Measurements from ENCODE around the gene PPM1L.

PPM1L gene

GRCh38 chr3:161054860-161055604, 299.0 kb downstream of the PPM1L start:
- no peaks in the 10 kb centered on the region for H3K79me2 ChIP-seq (ENCODE audit: insufficient read depth, low read length)
- H3K4me1 ChIP-seq (ENCODE audit: insufficient read depth, low read length) = no peaks in the 10 kb centered on the region
- no peak overlapping the region for H3K4me3 ChIP-seq (ENCODE audit: low read depth in 1 of 2, low read length in 2 of 2)
- no peaks in the 10 kb centered on the region for H3K36me3 ChIP-seq (ENCODE audit: insufficient read depth, low read length)
- no peak for DNase-seq
- no peaks in the 10 kb centered on the region for H3K27me3 ChIP-seq (ENCODE audit: insufficient read depth, low read length, poor library complexity)
- no peak overlapping the region for H3K4me2 ChIP-seq (ENCODE audit: insufficient read depth, low read length)
- no peaks in the 10 kb centered on the region for H3K9me3 ChIP-seq (ENCODE audit: insufficient read depth, low read length, severe bottlenecking)
- H2AFZ ChIP-seq (ENCODE audit: low read depth, low read length) = no peak overlapping the region
- no peak overlapping the region for H3K9ac ChIP-seq (ENCODE audit: low read depth, low read length)
- TF ChIP-seq CTCF (IDR thresholded peaks at IDR 0.05; ENCODE audit: borderline replicate concordance, extremely low read depth, low read length, poor library complexity, severe bottlenecking) (no peak), EZH2 (IDR thresholded peaks at IDR 0.05; ENCODE audit: borderline replicate concordance, low read depth, low read length, severe bottlenecking) (no peak)
- no peak overlapping the region for H3K27ac ChIP-seq (ENCODE audit: low read length)
- ATAC-seq (ENCODE audit: insufficient read depth, low read depth) = no peak
- H4K20me1 ChIP-seq (ENCODE audit: insufficient read depth, low read length) = no peaks in the 10 kb centered on the region

- Histone ChIP-seq H3K4me2 (ENCODE audit: insufficient read depth, low read length) (no peak overlapping the region), H3K27me3 (ENCODE audit: insufficient read depth, low read length, poor library complexity) (no peaks in the 10 kb centered on the region), H2AFZ (ENCODE audit: low read depth, low read length) (no peak overlapping the region), H3K79me2 (ENCODE audit: insufficient read depth, low read length) (no peaks in the 10 kb centered on the region), H3K9ac (ENCODE audit: low read depth, low read length) (no peak overlapping the region), H4K20me1 (ENCODE audit: insufficient read depth, low read length) (no peaks in the 10 kb centered on the region), H3K27ac (ENCODE audit: low read length) (no peak overlapping the region), H3K4me1 (ENCODE audit: insufficient read depth, low read length) (peaks cover 15% of the 10 kb centered on the region), H3K36me3 (ENCODE audit: insufficient read depth, low read length) (no peaks in the 10 kb centered on the region), H3K4me3 (ENCODE audit: low read depth in 1 of 2, low read length in 2 of 2) (no peak overlapping the region), H3K9me3 (ENCODE audit: insufficient read depth, low read length, severe bottlenecking) (no peaks in the 10 kb centered on the region)
- no peak for TF ChIP-seq EZH2 (IDR thresholded peaks at IDR 0.05; ENCODE audit: borderline replicate concordance, low read depth, low read length, severe bottlenecking)
- TF ChIP-seq CTCF (IDR thresholded peaks at IDR 0.05; ENCODE audit: borderline replicate concordance, extremely low read depth, low read length, poor library complexity, severe bottlenecking) = no peak
- DNase-seq (no peak), ATAC-seq (ENCODE audit: insufficient read depth, low read depth) (no peak)
These were observed 308.4 kb downstream of the PPM1L start for GRCh38 chr3:161064413-161064812.

GRCh38 chr3:161066930-161067329, 310.9 kb downstream of the PPM1L start:
- peaks cover 34% of the 10 kb centered on the region for H3K4me1 ChIP-seq (ENCODE audit: insufficient read depth, low read length)
- no peaks in the 10 kb centered on the region for H3K36me3 ChIP-seq (ENCODE audit: insufficient read depth, low read length)
- no peak overlapping the region for H3K4me3 ChIP-seq (ENCODE audit: low read depth in 1 of 2, low read length in 2 of 2)
- H3K27me3 ChIP-seq (ENCODE audit: insufficient read depth, low read length, poor library complexity) = no peaks in the 10 kb centered on the region
- TF ChIP-seq EZH2 (IDR thresholded peaks at IDR 0.05; ENCODE audit: borderline replicate concordance, low read depth, low read length, severe bottlenecking) (no peak), CTCF (IDR thresholded peaks at IDR 0.05; ENCODE audit: borderline replicate concordance, extremely low read depth, low read length, poor library complexity, severe bottlenecking) (no peak)
- no peaks in the 10 kb centered on the region for H3K9me3 ChIP-seq (ENCODE audit: insufficient read depth, low read length, severe bottlenecking)
- no peaks in the 10 kb centered on the region for H4K20me1 ChIP-seq (ENCODE audit: insufficient read depth, low read length)
- peak; percentile 49; the same call in 2 of the 3 replicates for ATAC-seq (ENCODE audit: insufficient read depth, low read depth)
- H3K79me2 ChIP-seq (ENCODE audit: insufficient read depth, low read length) = no peaks in the 10 kb centered on the region
- peak; percentile 20 for DNase-seq
- no peak overlapping the region for H2AFZ ChIP-seq (ENCODE audit: low read depth, low read length)
- no peak overlapping the region for H3K27ac ChIP-seq (ENCODE audit: low read length)
- H3K4me2 ChIP-seq (ENCODE audit: insufficient read depth, low read length) = no peak overlapping the region
- H3K9ac ChIP-seq (ENCODE audit: low read depth, low read length) = no peak overlapping the region
